ENCODE results near the gene FBXW4.

- TF ChIP-seq PAX5 (IDR thresholded peaks at IDR 0.05; ENCODE audit: insufficient read depth, low read length, severe bottlenecking) = no peak
- no peak for TF ChIP-seq POLR2A (IDR thresholded peaks at IDR 0.05; ENCODE audit: low read depth, low read length)
- TF ChIP-seq TAF1 (IDR thresholded peaks at IDR 0.05; ENCODE audit: low read depth, low read length) = no peak
- TF ChIP-seq POLR2AphosphoS5 (IDR thresholded peaks at IDR 0.05; ENCODE audit: low read depth, low read length) = no peak
These were observed 87.8 kb downstream of the FBXW4 start for GRCh38 chr10:101607124-101607523.

Measured in GM12891 (cell line).